ENCODE results near the gene HLCS.

HLCS gene

DNA sequence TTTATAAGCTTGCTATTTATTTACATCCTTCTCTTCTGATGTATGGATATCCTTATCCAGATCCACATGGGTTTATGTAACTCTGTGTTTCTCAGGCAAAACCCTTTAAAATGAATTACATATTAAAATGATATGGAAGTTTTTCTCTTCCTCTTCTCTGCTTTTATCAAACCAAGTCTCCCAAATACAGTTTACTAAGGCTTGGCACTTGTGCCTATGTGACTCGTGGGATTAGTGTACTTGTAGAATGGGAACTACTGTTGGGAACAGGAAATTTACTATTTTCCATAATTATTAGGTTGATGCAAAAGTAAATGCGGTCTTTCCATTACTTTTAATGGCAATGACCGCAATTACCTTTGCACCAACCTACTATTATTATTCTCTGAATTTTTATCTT lies 252.7 kb downstream of the HLCS start:
- no peak for DNase-seq

DNA sequence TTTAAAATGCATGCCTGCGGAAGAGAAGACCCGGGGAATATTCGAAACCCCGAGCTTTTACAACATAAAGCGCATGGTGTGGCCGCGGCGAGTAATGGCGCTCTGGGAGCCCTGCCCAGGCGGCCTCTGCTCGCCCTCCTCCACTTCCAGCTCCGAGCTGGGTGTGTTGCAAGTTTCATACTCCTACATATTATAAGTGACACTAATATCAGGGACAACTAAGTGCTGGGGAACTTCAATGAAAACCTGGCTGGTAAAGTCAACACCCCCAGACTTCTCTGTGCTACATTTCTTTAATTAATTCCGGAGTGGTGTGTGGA lies 255.8 kb downstream of the HLCS start:
- no peak for DNase-seq

DNA sequence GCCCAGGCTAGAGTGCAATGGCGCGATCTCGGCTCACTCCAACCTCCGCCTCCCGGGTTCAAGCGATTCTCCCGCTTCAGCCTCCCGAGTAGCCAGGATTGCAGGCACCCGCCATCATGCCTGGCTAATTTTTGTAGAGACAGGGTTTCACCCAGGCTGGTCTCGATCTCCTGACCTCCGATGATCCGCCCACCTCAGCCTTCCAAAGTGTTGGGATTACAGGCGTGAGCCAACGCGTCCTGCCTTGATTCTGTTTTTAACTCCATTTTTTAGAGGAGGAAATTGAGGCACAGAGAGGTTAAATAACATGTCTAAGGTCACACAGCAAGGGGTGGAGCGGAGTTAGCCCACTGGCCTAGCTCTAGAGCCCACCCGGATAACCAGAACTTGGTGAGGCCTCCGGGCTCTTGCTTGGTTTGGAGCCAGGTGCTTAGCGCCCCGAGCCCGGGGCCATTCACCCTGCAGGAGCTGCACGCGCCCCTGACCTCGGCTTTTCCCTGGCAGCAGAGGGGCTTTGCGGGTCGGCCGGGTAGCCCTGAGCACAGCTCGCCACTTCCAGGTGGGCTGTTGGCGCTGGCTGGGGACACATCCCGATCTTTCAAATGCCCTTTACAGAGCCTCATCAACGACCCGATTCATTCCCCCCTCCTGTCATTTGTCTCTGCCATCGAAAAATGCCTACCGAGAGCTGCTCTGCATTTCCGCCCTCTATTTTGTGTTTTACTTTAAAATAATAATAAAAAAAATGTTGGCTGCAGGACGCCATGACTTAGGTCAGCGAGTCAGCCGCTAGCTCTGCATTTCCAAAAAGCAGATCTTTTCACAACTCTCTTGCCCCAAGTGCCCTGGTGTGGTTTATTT lies 256.4 kb downstream of the HLCS start:
- no peak for DNase-seq

DNA sequence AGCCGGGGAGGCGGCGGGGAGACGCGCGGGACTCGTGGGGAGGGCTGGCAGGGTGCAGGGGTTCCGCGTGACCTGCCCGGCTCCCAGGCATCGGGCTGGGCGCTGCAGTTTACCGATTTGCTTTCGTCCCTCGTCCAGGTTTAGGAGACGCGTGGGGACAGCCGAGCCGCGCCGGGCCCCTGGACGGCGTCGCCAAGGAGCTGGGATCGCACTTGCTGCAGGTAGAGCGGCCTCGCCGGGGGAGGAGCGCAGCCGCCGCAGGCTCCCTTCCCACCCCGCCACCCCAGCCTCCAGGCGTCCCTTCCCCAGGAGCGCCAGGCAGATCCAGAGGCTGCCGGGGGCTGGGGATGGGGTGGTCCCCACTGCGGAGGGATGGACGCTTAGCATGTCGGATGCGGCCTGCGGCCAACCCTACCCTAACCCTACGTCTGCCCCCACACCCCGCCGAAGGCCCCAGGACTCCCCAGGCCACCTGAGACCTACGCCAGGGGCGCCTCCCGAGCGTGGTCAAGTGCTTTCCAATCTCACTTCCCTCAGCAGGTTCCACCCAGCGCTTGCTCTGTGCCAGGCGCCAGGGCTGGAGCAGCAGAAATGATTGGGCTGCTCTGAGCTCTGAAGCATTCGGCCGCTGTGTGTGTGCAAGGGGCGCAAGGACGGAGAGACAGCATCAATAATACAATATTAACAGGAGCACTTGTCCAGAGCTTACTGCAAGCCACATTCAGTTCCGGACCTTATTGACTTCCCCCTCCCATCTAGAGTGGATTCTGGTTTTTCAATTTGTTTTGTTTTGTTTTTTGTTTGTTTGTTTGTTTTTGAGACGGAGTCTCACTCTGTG lies 257.2 kb downstream of the HLCS start:
- no peak for DNase-seq

DNA sequence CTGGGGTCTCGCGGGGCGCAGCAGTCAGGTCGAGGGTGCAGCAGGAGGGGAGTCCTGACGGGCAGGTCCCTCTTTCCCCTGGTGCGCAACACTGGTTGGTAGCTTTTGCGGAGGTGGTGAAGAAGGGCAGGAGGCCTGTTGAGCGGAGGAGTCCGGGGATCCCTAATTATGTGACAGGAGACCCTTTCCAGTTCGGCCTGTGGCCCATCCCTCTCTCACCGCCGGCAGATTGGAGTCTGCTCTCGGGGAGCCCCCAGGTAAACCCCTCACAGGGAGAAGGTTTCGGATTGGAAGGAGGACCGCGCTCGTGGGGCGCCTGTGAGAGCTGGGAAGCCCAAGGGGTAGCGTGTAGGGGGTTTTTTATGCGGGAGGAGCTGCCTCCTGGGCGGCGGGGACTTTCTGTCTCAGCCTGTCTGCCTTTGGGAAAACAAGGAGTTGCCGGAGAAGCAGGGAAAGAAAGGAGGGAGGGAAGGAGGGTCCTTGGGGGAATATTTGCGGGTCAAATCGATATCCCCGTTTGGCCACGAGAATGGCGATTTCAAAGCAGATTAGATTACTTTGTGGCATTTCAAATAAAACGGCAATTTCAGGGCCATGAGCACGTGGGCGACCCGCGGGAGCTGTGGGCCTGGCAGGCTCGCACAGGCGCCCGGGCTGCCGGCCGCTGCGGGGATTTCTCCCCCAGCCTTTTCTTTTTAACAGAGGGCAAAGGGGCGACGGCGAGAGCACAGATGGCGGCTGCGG lies 258.0 kb downstream of the HLCS start:
- DNase-seq: no peak

DNA sequence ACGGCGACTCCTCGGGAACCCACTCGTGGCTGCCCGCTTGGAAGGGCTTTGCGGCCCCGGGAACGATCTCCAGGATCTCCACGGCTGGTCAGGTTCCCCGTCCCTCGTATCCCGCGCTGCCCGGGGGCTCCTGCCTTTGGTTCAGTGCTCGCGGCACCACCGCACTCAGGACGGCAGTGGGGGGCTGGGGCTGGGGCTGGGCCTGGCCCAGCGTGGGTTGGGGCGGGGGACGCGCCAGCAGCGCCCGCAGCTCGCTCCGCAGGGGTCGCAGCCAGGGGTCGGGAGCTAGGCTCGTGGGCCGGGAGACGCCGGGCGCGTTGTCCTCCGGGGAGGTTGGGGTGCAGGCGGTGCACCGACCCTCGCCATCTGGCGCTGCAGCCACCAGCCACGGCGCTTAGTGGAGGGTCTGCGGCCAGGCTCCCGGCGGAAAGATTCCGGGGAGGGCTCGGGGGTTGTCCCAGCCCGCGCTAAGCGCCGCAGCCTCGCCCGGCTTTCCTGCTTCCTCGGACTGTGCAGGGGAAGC lies 258.6 kb downstream of the HLCS start:
- DNase-seq: no peak

DNA sequence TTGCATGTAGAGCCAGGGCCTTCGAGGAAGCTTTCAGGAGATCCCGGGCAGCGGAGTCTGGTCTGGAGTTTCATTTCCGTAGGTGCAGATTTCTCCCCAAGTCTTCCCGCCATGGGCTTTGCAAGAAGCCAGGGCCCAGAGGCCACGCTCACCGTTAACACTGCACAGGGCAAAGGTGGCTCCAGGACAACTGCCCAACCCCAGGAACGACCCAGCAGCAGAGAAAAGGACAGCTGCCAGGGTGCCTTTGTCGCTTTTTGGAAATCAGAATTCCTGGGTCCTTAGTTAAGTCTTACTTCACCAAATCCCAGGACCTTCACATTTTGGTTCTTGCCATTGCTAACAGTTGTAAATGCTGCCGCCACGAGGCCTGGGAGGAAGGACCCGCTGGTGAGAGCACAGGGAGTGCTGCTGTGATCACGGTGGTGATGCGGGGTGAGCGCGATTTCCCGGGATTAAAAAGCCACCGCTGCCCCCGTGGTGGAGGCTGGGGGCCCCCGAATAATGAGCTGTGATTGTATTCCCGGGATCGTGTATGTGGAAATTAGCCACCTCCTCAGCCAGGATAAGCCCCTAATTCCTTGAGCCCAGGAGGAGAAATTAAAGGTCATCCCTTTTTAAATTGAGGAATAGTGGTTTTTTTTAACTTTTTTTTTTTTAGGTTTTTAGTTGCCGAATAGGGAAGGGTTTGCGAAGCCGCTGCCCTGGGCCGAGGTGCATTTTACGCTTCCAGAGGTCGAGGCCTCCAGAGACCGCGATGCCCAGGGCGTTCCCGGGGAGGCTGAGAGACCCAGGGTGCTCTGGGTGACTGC lies 259.3 kb downstream of the HLCS start:
- DNase-seq: no peak

DNA sequence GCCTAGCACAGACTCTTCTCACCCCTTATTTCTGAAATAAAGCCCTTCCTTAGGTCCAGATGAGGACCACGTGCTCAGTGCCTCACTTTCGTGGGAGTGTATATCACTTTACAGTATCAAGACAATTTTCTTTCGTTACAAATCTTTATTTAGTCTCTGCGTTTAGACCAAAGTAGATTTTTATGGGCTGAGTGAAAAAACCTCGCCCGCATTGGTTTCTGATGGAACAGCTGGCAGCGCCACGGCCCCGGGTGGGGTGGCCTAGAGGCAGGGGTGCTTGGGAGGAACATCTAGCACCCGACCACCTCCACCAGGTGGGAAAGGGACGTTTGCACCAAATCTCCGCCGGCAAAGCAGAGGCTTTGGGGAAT lies 260.0 kb downstream of the HLCS start:
- DNase-seq: no peak

DNA sequence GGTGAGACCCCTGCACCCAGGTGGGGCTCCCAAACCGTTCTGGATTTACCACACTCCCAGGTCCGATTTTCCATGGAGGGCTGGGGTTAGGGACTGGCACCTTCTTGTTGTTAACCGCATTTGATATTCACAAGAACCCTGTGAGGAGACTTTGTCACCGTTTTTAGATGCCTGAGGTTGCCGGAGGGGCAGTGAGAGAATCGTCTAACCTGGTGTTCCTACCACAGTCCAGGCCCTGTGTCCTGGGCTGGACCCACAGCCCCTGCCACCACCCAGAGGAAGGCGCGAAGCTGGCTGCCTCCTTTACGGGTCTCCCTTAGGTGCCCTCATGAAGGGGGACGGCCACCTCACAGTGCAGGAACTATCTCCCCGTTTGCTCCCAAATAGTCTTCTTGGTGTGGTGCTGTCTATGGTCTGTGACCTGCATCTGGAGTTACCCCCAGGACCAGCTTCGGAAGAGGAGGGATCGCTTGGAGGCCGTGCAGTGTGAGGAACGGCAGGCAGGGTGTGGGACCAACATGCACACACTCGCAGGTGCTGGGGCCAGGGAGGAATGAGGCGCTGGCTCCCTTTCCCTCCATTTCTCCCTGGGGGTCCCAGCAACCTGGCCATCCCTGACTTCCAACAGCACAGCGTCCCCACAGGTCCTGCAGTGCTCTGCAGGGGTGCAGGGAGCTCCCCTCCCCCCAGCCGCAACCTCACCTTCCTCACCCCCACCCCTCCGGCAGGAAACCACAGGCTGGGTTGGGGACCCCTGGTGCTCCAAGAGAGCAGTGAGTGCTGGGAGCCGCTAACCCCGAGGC lies 260.6 kb downstream of the HLCS start:
- no peak for DNase-seq

DNA sequence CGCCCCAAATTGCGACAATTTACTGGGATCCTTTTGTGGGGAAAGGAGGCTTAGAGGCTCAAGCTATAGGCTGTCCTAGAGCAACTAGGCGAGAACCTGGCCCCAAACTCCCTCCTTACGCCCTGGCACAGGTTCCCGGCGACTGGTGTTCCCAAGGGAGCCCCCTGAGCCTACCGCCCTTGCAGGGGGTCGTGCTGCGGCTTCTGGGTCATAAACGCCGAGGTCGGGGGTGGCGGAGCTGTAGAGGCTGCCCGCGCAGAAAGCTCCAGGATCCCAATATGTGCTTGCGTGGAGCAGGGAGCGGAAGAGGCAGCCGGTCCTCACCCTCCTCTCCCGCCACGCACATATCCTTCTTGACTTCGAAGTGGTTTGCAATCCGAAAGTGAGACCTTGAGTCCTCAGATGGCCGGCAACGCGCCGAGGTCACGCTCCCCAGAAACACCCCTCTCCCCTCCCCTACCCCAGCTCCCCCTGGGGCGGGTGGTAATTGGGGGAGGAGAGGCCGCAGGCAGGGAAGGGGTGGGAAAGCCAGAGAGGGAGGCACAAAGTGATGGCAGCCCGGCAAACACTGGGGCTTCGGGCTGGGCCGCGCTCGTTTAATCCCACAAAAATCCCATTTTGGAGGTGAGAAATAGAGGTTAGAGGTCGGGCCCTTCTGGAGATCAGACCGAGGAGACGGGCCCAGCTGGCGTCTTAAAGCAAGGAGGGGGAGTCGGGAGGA lies 261.4 kb downstream of the HLCS start:
- no peak for DNase-seq

DNA sequence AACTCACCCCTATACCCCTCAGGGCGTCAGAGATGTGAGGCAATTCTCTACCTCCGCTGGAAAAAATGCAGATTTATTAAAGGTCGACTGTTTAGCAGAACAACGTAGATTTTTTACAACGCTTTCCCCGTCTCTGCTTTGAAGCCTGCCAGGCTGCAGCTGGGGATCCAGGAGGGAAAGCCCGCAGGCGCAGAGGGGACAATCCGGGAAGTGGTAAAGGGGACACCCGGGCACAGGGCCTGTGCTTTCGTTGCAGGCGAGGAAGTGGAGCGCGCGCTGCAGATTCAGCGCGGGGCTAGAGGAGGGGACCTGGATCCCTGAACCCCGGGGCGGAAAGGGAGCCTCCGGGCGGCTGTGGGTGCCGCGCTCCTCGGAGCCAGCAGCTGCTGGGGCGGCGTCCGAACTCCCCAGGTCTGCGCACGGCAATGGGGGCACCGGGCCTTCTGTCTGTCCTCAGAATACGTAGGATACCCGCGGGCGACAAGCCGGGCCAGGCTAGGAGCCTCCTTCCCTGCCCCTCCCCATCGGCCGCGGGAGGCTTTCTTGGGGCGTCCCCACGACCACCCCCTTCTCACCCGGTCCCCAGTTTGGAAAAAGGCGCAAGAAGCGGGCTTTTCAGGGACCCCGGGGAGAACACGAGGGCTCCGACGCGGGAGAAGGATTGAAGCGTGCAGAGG lies 262.1 kb downstream of the HLCS start:
- DNase-seq: no peak

DNA sequence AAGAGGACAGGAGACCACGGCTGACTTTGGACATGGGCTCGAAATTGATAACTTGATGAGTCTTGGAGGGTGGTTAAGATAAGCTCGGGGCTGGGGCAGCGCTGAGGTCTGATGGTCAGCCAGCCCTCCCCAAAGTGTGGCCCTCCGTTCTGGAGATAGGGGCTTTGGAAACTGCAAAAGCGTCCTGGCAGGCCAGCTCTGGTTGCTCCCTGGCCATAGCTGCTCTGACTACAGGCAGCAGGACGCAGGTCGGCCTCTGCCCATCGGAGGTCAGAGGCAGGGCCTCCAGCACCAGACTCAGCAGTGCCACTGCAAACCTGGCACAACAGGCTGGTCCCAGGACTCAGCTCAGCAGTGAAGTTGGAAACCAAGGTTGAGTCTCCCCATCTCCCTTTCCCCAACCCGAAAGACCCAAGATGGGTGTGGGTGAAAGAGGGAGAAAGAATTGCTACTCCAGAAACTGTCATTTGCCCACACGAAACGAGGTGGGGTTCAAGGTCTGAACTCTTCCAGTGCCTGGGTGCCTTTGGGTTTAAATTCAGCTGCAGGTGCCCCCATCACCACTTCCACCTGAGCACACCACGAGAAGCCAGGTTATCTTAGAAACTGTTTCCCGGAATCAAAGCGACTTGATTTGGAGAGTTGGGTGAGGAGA lies 262.7 kb downstream of the HLCS start:
- no peak for DNase-seq

DNA sequence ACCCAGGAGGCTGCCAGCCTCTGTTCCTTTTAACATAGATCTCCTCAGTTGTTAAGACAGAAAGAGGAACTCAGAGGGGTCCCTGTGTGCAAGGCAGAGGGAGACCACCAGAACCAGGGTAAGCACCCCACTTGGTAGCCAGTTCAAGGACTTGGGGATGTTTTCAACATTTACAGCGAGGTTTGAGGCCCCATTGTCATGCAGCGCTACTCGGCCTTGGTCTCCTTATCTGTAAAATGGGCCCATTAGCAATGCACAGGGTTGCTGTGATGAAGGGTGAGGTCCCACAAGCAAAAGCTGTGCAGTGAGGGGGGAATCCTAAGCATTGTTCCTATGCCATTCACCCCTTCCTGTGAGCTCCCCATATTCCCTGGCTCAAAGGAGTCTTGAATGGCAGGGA lies 263.3 kb downstream of the HLCS start:
- no peak for DNase-seq

DNA sequence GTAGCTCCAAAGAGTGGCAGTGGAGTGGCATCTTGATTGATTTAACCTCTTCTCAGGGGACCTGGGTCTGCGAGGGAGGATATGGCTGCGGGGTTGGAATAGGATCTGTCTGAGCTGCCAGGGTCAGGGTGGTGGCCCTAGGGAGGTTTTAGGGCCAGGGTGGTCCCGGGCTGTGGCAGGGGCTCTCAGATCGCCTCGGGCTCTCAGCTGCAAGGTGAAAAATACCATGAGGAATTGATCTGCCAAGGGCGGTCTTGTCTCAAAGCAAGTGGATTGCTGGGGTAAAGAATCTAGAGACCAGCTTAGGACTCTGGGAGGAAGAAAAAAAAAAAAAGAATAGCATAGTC lies 263.9 kb downstream of the HLCS start:
- DNase-seq: no peak

DNA sequence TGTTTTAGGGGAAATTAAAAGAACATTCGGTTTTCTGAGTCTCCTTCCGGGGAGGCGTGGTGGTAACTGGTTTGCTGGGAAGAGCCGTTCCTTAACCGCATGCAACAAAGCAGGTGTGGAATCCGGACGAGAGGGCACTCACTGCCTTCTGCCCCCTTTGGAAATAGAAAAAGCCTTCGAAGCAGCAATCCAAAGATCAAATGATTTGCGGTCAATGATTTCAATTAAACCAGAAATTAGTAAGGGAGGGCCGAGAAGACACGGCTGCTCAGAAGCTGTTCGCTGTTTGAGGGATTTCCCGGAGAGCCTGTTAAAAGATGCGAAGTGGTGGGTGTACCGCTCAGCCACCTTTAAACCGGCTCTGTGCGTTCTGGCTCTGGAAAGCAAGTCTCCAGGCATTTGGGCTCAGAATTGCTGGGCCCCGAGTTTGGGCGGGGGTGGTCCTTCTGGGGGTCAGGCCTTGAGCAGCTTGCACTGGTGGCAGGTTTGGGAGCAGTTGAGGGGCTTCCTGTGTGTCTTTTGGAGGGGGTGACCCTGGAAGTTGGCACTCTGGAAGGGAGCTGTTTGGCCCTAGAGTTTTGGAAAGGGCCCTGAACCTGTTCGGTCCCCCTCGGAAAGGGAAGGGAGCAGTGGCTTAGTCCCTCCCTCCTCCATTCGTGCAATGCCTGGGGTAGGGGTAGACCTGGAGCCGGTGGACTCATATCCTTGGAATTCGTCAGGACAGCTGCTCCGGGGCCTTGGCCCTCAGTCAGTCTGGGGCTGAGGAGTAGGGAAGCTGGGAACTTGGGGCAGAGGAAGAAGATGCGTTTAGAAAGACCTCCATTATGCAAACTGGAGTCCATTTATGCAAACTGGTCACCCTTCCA lies 264.5 kb downstream of the HLCS start:
- no peak for DNase-seq

DNA sequence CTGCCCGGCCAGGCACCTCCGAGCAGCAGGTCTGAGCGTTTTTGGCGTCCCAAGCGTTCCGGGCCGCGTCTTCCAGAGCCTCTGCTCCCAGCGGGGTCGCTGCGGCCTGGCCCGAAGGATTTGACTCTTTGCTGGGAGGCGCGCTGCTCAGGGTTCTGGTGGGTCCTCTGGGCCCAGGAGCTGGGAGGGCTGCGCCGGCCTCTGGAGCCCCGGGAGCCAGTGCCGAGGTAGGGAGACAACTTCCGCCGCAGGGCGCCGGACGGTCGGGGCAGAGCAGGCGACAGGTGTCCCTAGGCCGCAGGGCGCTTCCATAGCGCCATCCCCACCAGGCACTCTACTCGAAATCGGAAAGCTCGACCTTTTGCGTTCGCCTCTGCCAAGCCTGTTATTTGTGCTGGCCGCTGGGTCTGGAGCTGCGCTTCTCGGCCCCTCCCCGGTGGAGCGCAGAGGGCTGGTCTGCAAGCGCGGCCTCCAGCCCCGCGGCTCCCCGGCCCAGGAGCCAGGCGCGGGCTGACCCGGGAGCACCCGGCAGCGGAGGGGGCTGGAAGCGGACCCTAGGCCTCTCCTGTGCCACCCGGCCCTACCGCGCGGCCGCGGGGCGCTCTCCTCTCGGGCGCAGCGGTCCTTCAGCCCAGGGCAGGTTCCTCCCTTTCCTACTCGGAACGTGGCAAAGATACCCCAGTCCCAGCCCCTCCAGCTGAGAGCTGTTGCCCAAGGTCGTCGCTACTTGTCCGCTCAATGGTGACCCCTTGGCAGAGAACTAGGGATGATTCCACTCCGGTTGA lies 265.3 kb downstream of the HLCS start:
- DNase-seq: no peak

Data from effector CD4-positive, alpha-beta T cell (primary cell).